Epithelial cell of esophagus (primary cell): ENCODE measurements around the gene C17orf58.
"Not testable (repeated sequence)": the region's sequence is repeated elsewhere in the genome, so short reads cannot be mapped to it uniquely, and the experiment has no call there.

Source experiments
- DNase-seq: peaks from one replicate; pipeline ENCODE4 v3.0.0; 2010; ENCODE audit warnings: low read depth
- H3K4me3 ChIP-seq: 2 replicates; pipeline ENCODE4 v1.5.1; 2011; ENCODE audit warnings: mild to moderate bottlenecking, low read length, control low read depth
- CTCF ChIP-seq: IDR thresholded peaks from 2 replicates; pipeline ENCODE4 v1.5.1; 2011; ENCODE audit warnings: low read depth, mild to moderate bottlenecking, low read length, control low read depth, inconsistent platforms; ENCODE audit not compliant: insufficient read depth; ENCODE audit errors: missing control alignments

The C17orf58 gene

GRCh38 chr17:67990909-67991308 lies 5.4 kb downstream of the C17orf58 start:
- H3K4me3 ChIP-seq = no peak overlapping the region
- TF ChIP-seq CTCF = no peak
- DNase-seq = no peak

GRCh38 chr17:67983383-67983688 lies 12.9 kb downstream of the C17orf58 start:
- no peak for TF ChIP-seq CTCF
- no peak for DNase-seq
- no peak overlapping the region for H3K4me3 ChIP-seq

- DNase-seq = no peak
- H3K4me3 ChIP-seq = no peak overlapping the region
- TF ChIP-seq CTCF = no peak
Observed at GRCh38 chr17:67982686-67983382, 13.4 kb downstream of the C17orf58 start.

- no peak overlapping the region for H3K4me3 ChIP-seq
- no peak for DNase-seq
- TF ChIP-seq CTCF = no peak
Observed at GRCh38 chr17:67982034-67982640, 14.1 kb downstream of the C17orf58 start.

- H3K4me3 ChIP-seq, DNase-seq: not testable (repeated sequence)
Observed at GRCh38 chr17:67980883-67981282, 15.4 kb downstream of the C17orf58 start.

GRCh38 chr17:67980456-67980855 lies 15.8 kb downstream of the C17orf58 start:
- DNase-seq = no peak
- no peak overlapping the region for H3K4me3 ChIP-seq
- no peak for TF ChIP-seq CTCF

GRCh38 chr17:67976306-67976705 lies 20.0 kb downstream of the C17orf58 start:
- not testable (repeated sequence) for H3K4me3 ChIP-seq, DNase-seq

- TF ChIP-seq CTCF = no peak
- no peak for DNase-seq
- H3K4me3 ChIP-seq = no peak overlapping the region
Observed at GRCh38 chr17:67974598-67975066, 21.6 kb downstream of the C17orf58 start.
